Skin of body (tissue), 2 donors: ENCODE measurements around the gene PLEKHG4. TPM values are rescaled to one million over a fixed set of nuclear protein-coding genes. Genes with fewer than 3 reads are reported as not detected.
A peak's percentile ranks its signal among the peaks of the same experiment; 100 is the strongest.

Experiments used
- DNase-seq: peaks from one replicate; lab custom pipeline; 2025; lab: John Stamatoyannopoulos, UW
- total RNA-seq: library from RNA; depleted of rRNA; stranded (reverse); fragments of >200 nt; gene quantifications from one replicate; pipeline ENCODE4 v1.2.3, GENCODE V29; 2014

The PLEKHG4 gene
- total RNA-seq, 1 donor from 2014 or later = 16.1 TPM

DNA sequence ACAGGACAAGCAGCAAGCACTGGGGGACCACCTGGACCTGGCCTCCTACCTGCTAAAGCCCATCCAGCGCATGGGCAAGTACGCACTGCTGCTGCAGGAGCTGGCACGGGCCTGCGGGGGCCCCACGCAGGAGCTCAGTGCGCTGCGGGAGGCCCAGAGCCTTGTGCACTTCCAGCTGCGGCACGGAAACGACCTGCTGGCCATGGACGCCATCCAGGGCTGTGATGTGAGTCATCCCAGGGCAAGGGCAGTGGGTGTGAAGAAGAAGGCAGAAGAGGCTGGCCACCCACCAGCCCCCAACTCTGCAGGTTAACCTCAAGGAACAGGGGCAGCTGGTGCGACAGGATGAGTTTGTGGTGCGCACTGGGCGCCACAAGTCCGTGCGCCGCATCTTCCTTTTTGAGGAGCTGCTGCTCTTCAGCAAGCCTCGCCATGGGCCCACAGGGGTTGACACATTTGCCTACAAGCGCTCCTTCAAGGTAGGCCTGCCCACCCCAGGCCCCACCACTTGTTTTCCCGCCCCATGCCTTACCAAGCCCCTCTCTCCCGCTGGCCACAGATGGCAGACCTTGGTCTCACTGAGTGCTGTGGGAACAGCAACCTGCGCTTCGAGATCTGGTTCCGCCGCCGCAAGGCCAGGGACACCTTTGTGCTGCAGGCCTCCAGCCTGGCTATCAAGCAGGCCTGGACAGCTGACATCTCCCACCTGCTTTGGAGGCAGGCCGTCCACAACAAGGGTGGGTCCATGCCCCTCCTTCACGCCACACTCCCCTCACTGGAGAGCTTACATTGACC, 7.3 kb downstream of the PLEKHG4 start:
- DNase-seq = no peak

- DNase-seq = no peak
These were observed 8.6 kb downstream of the PLEKHG4 start for GRCh38 chr16:67287960-67288359.

DNA sequence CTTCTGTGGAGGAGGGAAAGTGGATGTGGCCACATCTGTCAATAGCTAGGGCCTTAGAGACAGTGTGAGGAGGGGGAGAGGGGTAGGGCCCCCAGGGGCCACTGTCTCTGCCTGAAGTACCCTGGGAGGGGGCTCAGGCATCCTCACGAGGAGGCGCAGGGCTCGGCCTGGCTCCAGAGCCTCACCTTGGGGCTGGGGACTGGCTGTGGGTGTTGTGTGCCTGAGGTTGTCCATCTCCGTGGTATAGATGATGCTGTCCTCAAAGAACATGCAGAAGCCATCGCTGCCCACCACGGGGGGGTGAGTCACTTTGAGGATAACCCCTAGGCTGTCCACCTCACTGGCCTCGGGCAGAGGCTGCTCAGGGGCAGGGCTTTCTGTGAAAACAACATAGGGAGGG, 12.1 kb downstream of the PLEKHG4 start:
- no peak for DNase-seq

DNA sequence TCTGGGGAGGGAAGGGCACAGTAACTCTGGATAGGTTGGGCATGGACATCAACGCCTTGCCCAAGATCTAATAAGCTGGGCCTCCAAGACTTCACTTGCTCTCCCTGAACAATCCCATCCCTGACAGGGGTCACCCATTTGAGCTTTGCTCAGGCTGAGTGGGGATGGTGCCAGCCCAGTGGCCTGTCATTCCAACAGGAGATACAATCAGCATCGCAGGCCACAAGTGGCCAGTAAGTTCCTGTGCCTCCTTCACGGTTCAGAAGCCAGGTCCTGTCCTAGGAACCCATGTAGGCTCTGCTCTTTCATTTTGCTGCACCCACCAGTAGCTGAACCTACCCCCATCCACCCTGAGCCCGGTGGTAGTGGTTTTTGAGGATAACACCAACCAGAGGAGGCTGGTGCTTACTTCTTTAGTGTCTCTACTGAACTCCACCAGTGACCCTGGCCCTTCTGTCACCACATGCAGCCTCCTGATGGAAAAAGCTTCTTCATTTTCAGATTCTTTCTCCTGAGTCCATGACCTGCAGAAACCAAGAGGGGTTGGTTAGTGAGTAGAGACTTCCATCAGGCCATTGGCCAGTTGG, 14.9 kb downstream of the PLEKHG4 start:
- no peak for DNase-seq

DNA sequence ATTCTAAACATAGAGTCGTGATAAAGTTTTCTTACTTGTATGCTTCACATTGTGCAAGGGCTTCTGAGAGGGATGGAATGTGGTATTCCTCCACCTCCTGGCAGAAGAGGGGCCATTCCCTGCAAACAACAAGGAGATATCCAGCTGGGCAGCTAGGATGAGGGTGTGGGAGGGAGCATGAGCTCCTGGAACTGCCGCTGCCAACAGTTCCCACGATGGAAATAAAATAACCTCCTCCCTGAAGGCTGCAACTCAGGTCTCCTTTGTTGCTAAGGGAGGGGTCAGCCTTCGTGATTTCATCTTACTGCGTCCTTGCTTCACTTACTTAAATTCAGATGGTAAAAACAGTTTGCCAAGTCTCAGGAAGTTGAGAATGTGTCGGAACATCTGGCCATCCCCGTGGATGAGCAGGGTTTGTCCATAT, 15.6 kb downstream of the PLEKHG4 start:
- no peak for DNase-seq

DNA sequence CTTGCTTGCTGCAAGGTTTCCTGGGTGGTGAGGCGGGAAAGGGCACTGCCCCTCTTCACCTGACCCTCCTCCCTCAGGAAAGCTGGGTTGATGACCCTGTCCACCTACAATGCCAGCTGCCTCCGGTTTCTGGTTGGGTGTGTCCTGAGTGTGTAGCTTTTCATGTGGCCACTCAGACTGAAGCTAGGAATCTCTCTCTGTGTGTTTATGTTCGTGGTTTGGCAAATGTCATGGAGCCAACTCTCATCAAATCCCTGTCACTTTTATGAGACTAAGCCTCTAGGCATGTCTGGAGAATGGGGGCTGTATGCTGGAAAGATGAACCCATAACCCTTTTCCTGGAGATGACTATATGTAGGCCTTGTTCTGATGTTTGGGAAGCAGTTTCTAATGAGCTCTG, 17.1 kb downstream of the PLEKHG4 start:
- no peak for DNase-seq

GRCh38 chr16:67298277-67298676, 18.9 kb downstream of the PLEKHG4 start:
- DNase-seq = no peak

DNA sequence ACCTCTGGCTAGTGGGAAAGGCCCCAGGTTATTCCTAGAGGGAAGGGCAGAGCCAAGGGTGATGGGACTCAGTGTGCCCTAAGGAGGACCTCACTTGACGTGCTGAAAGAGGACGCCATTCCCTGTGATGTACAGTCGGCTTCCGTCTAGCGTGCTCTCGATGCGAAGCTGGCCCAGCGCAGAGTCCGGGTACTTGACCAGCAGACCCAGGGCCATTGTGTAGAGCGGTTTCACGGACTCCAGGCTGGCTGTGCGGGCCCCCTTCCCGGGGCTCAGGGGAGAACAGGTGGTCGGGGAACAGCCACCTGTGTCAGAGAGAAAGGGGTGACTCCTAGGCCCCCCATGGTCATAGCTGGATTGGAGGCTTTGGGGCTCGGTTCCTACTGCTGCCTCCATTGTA, 19.9 kb downstream of the PLEKHG4 start:
- no peak for DNase-seq

DNA sequence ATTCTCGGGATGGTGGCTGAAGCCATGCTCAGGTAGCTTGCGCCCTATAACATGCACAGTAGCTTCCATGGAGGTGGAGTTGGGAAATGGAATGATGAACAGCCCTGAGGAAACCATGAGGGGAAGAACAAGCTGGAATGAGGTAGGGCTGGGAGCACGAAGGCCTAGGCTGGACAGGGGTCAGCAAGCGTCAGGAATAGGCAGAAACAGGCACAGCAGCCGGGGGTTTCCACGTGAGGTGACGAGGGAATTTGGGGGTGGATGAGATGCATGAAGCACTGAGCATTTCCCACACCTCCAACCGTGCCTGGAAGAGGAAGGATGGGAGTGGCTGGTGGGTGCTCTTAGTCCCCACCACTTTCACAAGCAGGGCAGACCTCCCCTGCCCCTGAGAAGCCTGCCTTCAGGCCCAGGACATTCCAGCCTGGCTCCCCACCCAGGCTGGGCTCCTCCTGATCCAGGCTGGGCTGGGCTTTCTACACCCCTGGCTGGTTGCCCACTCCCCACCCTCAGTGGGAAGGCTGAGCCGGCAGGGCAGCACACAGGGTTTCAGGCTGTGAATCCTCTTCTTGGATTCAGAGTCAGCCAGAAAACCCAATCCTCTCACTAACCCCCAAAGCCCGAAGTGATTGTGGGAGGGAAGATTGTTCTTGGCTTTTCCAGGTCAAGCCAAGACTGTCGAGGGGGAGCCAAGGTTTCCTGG, 21.9 kb downstream of the PLEKHG4 start:
- DNase-seq = peak; percentile 23

DNA sequence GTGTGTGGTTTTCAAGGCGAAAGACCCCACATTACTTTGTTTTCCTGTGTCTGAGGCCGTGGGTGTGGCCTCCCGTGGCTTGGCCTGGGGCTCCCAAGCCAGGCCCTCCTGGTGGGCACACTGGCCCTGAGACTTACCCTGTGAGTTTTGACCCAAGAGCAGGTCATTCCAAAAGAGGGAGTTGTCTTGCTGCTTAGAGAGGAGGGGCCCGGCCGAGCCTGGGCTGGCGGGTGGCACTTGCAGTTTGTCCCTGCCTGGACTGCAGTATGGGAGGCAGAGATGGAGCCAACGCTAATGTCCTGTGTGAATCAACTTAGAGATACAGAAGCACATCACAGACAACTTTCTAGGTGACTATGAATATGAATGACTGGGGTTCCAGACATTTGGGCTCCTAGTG, 22.7 kb downstream of the PLEKHG4 start:
- DNase-seq = no peak

DNA sequence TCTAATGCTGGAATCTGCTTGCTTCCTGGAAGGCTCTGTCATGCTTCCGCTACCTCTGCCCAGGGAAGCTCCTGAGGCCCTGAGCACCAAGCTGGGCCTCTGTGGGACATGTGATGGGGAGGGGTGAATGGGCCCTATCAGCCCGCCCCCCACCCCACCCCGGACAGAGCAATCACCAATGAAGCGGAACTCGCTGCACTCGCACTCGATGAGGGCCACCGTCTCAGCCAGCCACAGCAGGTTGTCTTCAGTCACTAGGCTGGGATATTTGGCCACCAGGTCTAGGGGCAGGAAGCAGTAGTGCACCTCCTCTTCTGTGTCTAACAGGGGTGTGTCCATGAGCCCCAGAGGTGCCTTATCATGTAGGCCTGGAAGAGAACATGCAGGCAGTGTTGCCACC, 23.6 kb downstream of the PLEKHG4 start:
- no peak for DNase-seq

- DNase-seq = no peak
These were observed 24.7 kb downstream of the PLEKHG4 start for GRCh38 chr16:67304020-67304419.

- DNase-seq = no peak
These were observed 26.1 kb downstream of the PLEKHG4 start for GRCh38 chr16:67305216-67306071.

GRCh38 chr16:67310561-67310960, 31.2 kb downstream of the PLEKHG4 start:
- DNase-seq = no peak

GRCh38 chr16:67311607-67312488, 32.5 kb downstream of the PLEKHG4 start:
- DNase-seq = peak; percentile 33

- no peak for DNase-seq
These were observed 33.4 kb downstream of the PLEKHG4 start for GRCh38 chr16:67312719-67313118.

DNA sequence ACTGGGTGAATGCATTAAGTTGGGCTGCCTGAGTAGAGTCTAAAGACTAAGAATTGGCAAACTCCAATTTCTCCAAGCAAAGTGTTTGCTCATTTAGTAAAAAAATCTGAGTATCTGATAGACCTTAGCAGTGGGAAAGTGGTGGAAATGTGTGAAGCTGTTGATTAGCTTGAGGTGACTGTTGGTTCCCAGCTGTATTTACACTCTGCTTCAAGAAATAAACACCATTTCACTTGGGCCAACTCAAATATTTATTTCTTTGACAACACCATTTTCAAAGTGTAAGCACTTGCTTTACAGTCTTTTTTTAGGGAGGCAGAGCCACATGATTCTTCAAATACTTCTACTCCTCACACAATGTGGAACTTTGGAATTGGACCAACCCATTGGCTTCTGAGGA, 38.5 kb downstream of the PLEKHG4 start:
- no peak for DNase-seq

GRCh38 chr16:67326115-67326471, 46.8 kb downstream of the PLEKHG4 start:
- DNase-seq = no peak

- no peak for DNase-seq
These were observed 47.4 kb downstream of the PLEKHG4 start, which contains the start of the genes KCTD19 and LRRC36 for GRCh38 chr16:67326472-67327309. TSS of gene KCTD19 (minus strand) at chr16:67326741. CDS start at chr16:67326707, 34 bp downstream. TSS of gene LRRC36 (plus strand) at chr16:67326815. CDS start at chr16:67326863, 48 bp downstream.

DNA sequence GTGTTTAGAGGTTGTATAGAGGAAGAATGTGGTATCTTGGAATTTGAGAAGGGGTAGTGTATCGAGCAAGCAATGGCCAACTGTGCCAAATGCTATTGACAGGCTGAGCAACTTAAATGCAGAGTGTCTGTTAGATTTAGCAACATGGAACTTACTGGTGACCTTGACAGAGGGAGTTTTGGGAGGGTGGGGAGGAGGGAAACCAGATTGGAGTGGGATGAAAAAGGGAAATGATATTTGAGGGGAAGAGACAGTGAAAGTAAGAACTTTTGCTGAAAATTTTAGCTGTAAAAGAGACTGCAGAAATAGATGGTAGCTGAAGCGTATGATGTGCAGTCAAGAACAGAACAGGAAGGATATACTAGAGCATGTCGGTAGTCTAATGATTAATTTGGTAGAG, 48.4 kb downstream of the PLEKHG4 start:
- DNase-seq = no peak
